Neural progenitor cell (in vitro differentiated cells): ENCODE results near the gene LRP1B.

Experiments
- CTCF ChIP-seq: fragments of 200-600 bp; sonication (generic); IDR thresholded peaks from 2 replicates; pipeline ENCODE4 v1.5.1; 2017; ENCODE audit warnings: antibody characterized with exemption, mild to moderate bottlenecking
- EZH2phosphoT487 ChIP-seq: fragments of 200-600 bp; sonication (generic); IDR thresholded peaks from 2 replicates; pipeline ENCODE4 v1.6.1; 2017; ENCODE audit warnings: antibody characterized with exemption

- TF ChIP-seq CTCF = peak; percentile 68
- TF ChIP-seq EZH2phosphoT487 = no peak
Observed at GRCh38 chr2:141554810-141555209, 576.0 kb downstream of the LRP1B start.
